22Rv1 (cell line): ENCODE measurements around the gene FIGNL2.

Experiments used
- ZFX ChIP-seq: fragments of 450-650 bp; IDR thresholded peaks from 2 replicates; pipeline ENCODE4 v1.6.1; 2017; ENCODE audit warnings: antibody characterized with exemption, borderline replicate concordance
- TF ChIP-seq, protein P1 (sequence below): fragments of 450-650 bp; IDR thresholded peaks from 2 replicates; pipeline ENCODE4 v1.5.1; 2017; ENCODE audit warnings: mild to moderate bottlenecking

DNA sequence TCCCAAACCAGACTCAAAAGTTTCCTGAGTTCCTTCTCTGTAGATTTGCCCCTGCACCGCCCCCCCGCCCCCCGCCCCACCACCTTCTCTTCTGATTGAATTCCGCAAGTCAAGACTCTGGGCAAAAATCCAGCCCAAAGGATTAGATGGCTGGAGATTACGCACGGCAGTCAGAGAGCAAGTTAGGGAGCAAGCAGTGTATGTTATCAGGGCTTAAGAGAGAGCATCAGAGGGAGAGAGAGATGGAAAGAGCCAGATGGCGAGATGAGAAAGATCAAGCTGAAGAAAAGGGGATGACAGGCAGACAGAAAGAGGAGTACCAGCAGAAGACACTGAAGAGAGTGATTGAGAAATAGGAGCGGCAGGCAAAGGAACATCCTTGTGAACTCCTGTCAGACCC lies 25.5 kb upstream of the FIGNL2 start:
- TF ChIP-seq, protein P1, sequence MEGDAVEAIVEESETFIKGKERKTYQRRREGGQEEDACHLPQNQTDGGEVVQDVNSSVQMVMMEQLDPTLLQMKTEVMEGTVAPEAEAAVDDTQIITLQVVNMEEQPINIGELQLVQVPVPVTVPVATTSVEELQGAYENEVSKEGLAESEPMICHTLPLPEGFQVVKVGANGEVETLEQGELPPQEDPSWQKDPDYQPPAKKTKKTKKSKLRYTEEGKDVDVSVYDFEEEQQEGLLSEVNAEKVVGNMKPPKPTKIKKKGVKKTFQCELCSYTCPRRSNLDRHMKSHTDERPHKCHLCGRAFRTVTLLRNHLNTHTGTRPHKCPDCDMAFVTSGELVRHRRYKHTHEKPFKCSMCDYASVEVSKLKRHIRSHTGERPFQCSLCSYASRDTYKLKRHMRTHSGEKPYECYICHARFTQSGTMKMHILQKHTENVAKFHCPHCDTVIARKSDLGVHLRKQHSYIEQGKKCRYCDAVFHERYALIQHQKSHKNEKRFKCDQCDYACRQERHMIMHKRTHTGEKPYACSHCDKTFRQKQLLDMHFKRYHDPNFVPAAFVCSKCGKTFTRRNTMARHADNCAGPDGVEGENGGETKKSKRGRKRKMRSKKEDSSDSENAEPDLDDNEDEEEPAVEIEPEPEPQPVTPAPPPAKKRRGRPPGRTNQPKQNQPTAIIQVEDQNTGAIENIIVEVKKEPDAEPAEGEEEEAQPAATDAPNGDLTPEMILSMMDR = no peak
- TF ChIP-seq ZFX = no peak
